Common myeloid progenitor, CD34-positive (primary cell): ENCODE results near the gene ADARB1.

Source experiments
- CTCF ChIA-PET: fragments of 350-600 bp; sonication (Branson Sonifier 250); formaldehyde crosslinking; loops from one replicate; lab custom pipeline; 2021; ENCODE audit warnings: antibody characterized with exemption; lab: Charles Lee
- POLR2A ChIA-PET: fragments of 350-600 bp; sonication (Branson Sonifier 250); formaldehyde crosslinking; loops from one replicate; lab custom pipeline; 2021; ENCODE audit warnings: antibody characterized with exemption; lab: Charles Lee
- DNase-seq, 3 donors: peaks; one replicate each; pipeline versions ENCODE4 v3.0.0 to v3.0.0-alpha.2; 2013
- H3K27ac ChIP-seq, 2 experiments: 1 replicate in 1 of 2; 2 replicates in 1 of 2; pipeline ENCODE4 v1.7.0; 2013; ENCODE audit warnings: inconsistent platforms in 2 of 2, low read length in 2 of 2, mild to moderate bottlenecking in 2 of 2, low read depth in 1 of 2, moderate library complexity in 1 of 2; ENCODE audit not compliant: severe bottlenecking in 2 of 2, insufficient read depth in 1 of 2, poor library complexity in 1 of 2
- H3K27me3 ChIP-seq, 5 experiments: replicated peaks in 2 of 5; 1 replicate in 3 of 5; 2 replicates in 2 of 5; pipeline versions ENCODE4 v1.6.1 to v1.7.0; 2013; ENCODE audit warnings: low read length in 4 of 5, mild to moderate bottlenecking in 2 of 5, moderate library complexity in 2 of 5, inconsistent platforms in 1 of 5; ENCODE audit not compliant: insufficient read depth in 5 of 5, control insufficient read depth in 4 of 5
- H3K36me3 ChIP-seq, 4 experiments: 1 replicate in 2 of 4; 2 replicates in 2 of 4; pipeline versions ENCODE4 v1.6.1 to v1.7.0; 2013; ENCODE audit warnings: low read length in 3 of 4, control low read depth in 1 of 4, mild to moderate bottlenecking in 1 of 4; ENCODE audit not compliant: control insufficient read depth in 4 of 4, insufficient read depth in 4 of 4
- H3K4me1 ChIP-seq, 4 experiments: 1 replicate in 3 of 4; 2 replicates in 1 of 4; pipeline versions ENCODE4 v1.6.1 to v1.7.1; 2013; ENCODE audit warnings: low read length in 3 of 4, mild to moderate bottlenecking in 3 of 4, control low read depth in 1 of 4, inconsistent platforms in 1 of 4, moderate library complexity in 1 of 4; ENCODE audit not compliant: control insufficient read depth in 4 of 4, insufficient read depth in 4 of 4; ENCODE audit errors: control extremely low read depth in 1 of 4
- H3K4me3 ChIP-seq, 7 experiments: 1 replicate in 4 of 7; 2 replicates in 3 of 7; pipeline versions ENCODE4 v1.5.1 to v1.7.0; 2013; ENCODE audit warnings: mild to moderate bottlenecking in 7 of 7, low read length in 6 of 7, moderate library complexity in 6 of 7, inconsistent platforms in 2 of 7, low read depth in 2 of 7, control low read depth in 1 of 7; ENCODE audit not compliant: insufficient read depth in 4 of 7, control insufficient read depth in 1 of 7; ENCODE audit errors: extremely low read depth in 1 of 7
- H3K9me3 ChIP-seq, 5 experiments: 1 replicate in 4 of 5; 2 replicates in 1 of 5; pipeline versions ENCODE4 v1.6.1 to v1.7.1; 2013; ENCODE audit warnings: low read length in 4 of 5, mild to moderate bottlenecking in 2 of 5, inconsistent platforms in 1 of 5, low read depth in 1 of 5, moderate library complexity in 1 of 5; ENCODE audit not compliant: control insufficient read depth in 4 of 5, insufficient read depth in 2 of 5; ENCODE audit errors: control extremely low read depth in 1 of 5
- WGBS: methylation state at CpG from one replicate; pipeline ENCODE4 v1.1.5; 2013; ENCODE audit not compliant: insufficient coverage; 5-methylcytosine and 5-hydroxymethylcytosine counted together

The ADARB1 gene

GRCh38 chr21:45150638-45151131 lies 76.3 kb downstream of the ADARB1 start:
- CTCF ChIA-PET, result interaction anchor here (0.7 to 9.4 kb wide), 4 partner anchors 12 to 141 kb away, joined by 3 to 119 read pairs (median 16); no protein-coding TSS in a partner anchor
- WGBS, result 94% methylated on average over 5 of the region's 6 CpGs
- no peaks in the 10 kb centered on the region for H3K36me3 ChIP-seq
- peaks cover 4 to 38% (median 26%) of the 10 kb centered on the region in 4 experiments for H3K4me1 ChIP-seq
- H3K27ac ChIP-seq, result no peak overlapping the region
- H3K9me3 ChIP-seq, result no peaks in the 10 kb centered on the region
- POLR2A ChIA-PET, result no interaction called here
- no peaks in the 10 kb centered on the region for H3K27me3 ChIP-seq
- H3K4me3 ChIP-seq, result no peak overlapping the region
- no peak for DNase-seq

GRCh38 chr21:45151445-45152160 lies 77.2 kb downstream of the ADARB1 start:
- 57% methylated on average over 6 of the region's 10 CpGs for WGBS

GRCh38 chr21:45152265-45152746 lies 77.9 kb downstream of the ADARB1 start:
- ChIA-PET CTCF (interaction anchor here (0.7 to 9.4 kb wide), 13 partner anchors 9 to 207 kb away, joined by 3 to 119 read pairs (median 3); no protein-coding TSS in a partner anchor), POLR2A (interaction anchor here (0.7 to 1.4 kb wide), 2 partner anchors 14 to 17 kb away, joined by 3 to 4 read pairs; no protein-coding TSS in a partner anchor)
- 4% methylated on average over 18 of the region's 24 CpGs for WGBS
- no peaks in the 10 kb centered on the region for H3K27me3 ChIP-seq
- H3K4me3 ChIP-seq, result peak overlapping the region; percentile 35 to 75 (median 59)
- DNase-seq, result peak; percentile 87 to 98 (median 96)
- peaks cover 4 to 38% (median 26%) of the 10 kb centered on the region in 4 experiments for H3K4me1 ChIP-seq
- no peaks in the 10 kb centered on the region for H3K9me3 ChIP-seq
- H3K27ac ChIP-seq, result peak overlapping the region; percentile 18 to 76
- peaks cover 0 to under 1% (median 0%) of the 10 kb centered on the region in 4 experiments for H3K36me3 ChIP-seq

More at GRCh38 chr21:45151445-45152160, 77.2 kb downstream of the ADARB1 start:
- Histone ChIP-seq H3K27me3 (no peaks in the 10 kb centered on the region), H3K9me3 (no peaks in the 10 kb centered on the region), H3K4me3 (peak overlapping the region in 4 of 7 experiments; percentile 59 to 75 (median 70)), H3K27ac (peak overlapping the region; percentile 18 to 76), H3K4me1 (peaks cover 4 to 38% (median 26%) of the 10 kb centered on the region in 4 experiments), H3K36me3 (no peaks in the 10 kb centered on the region)
- POLR2A ChIA-PET, result interaction anchor here (1.4 kb wide), 1 partner anchor 18 kb away, joined by 4 read pairs; no protein-coding TSS in a partner anchor
- DNase-seq, result no peak
- CTCF ChIA-PET, result interaction anchor here (0.6 to 9.4 kb wide), 12 partner anchors 13 to 517 kb away, joined by 3 to 119 read pairs (median 4); no protein-coding TSS in a partner anchor

- Histone ChIP-seq H3K36me3 (peaks cover 0 to 3% (median 1%) of the 10 kb centered on the region in 4 experiments), H3K9me3 (no peaks in the 10 kb centered on the region), H3K4me1 (peaks cover 4 to 38% (median 26%) of the 10 kb centered on the region in 4 experiments), H3K27ac (no peak overlapping the region), H3K27me3 (no peaks in the 10 kb centered on the region), H3K4me3 (peak overlapping the region in 5 of 7 experiments; percentile 2 to 75 (median 35))
- ChIA-PET POLR2A (interaction anchor here (0.5 kb wide), 1 partner anchor 283 kb away, joined by 8 read pairs; no protein-coding TSS in a partner anchor), CTCF (interaction anchor here (0.6 to 9.4 kb wide), 10 partner anchors 8 to 817 kb away, joined by 3 to 119 read pairs (median 5); no protein-coding TSS in a partner anchor)
- WGBS, result 14% methylated on average over 5 of the region's 11 CpGs
- peak in 2 of 3 donors; percentile 54 to 66 for DNase-seq
These were observed 79.3 kb downstream of the ADARB1 start for GRCh38 chr21:45153358-45154318.

GRCh38 chr21:45154511-45155508 lies 80.4 kb downstream of the ADARB1 start:
- peak in 1 of 3 donors; percentile 37 for DNase-seq
- whole genome bisulfite sequencing, result 90% methylated on average over 5 of the region's 9 CpGs
- no peak overlapping the region for H3K4me3 ChIP-seq
- no peak overlapping the region for H3K27ac ChIP-seq
- POLR2A ChIA-PET, result no interaction called here
- peaks cover 4 to 38% (median 26%) of the 10 kb centered on the region in 4 experiments for H3K4me1 ChIP-seq
- peaks cover 0 to 4% (median 2%) of the 10 kb centered on the region in 4 experiments for H3K36me3 ChIP-seq
- no peaks in the 10 kb centered on the region for H3K9me3 ChIP-seq
- H3K27me3 ChIP-seq, result no peaks in the 10 kb centered on the region
- CTCF ChIA-PET, result interaction anchor here (3.9 to 9.4 kb wide), 3 partner anchors 13 to 137 kb away, joined by 22 to 119 read pairs (median 27); no protein-coding TSS in a partner anchor
